Stimulated activated effector memory CD8-positive, alpha-beta T cell treated with anti-CD3 and anti-CD28 coated beads, Interleukin-12 subunit alpha, Interleukin-12 subunit beta, amount 100 ng/mL, for 72 hours (primary cell): ENCODE results near the gene PXDN.
"Not testable (repeated sequence)": the region's sequence is repeated elsewhere in the genome, so short reads cannot be mapped to it uniquely, and the experiment has no call there.

ENCODE experiments used
- ATAC-seq: fragments of 150-1000 bp; cut with Tn5 transposase; 2 replicates; pipeline ENCODE4 v1.10.0; 2021
- DNase-seq, 2 donors: peaks; one replicate each; pipeline ENCODE4 v3.0.0; 2021 to 2022; ENCODE audit warnings: low spot score in 2 of 2
- H3K27ac Mint-ChIP-seq: one replicate; pipeline ENCODE4 v1.8.0; 2022; ENCODE audit warnings: mild to moderate bottlenecking, mixed read lengths
- H3K36me3 Mint-ChIP-seq: one replicate; pipeline ENCODE4 v1.8.0; 2022; ENCODE audit warnings: mild to moderate bottlenecking, mixed read lengths
- H3K4me1 Mint-ChIP-seq: one replicate; pipeline ENCODE4 v1.8.0; 2022; ENCODE audit warnings: mixed read lengths
- H3K4me3 Mint-ChIP-seq: one replicate; pipeline ENCODE4 v1.8.0; 2022; ENCODE audit warnings: mild to moderate bottlenecking, mixed read lengths
- H3K9me3 Mint-ChIP-seq: one replicate; pipeline ENCODE4 v1.8.0; 2022; ENCODE audit warnings: mixed read lengths

The PXDN gene

DNA sequence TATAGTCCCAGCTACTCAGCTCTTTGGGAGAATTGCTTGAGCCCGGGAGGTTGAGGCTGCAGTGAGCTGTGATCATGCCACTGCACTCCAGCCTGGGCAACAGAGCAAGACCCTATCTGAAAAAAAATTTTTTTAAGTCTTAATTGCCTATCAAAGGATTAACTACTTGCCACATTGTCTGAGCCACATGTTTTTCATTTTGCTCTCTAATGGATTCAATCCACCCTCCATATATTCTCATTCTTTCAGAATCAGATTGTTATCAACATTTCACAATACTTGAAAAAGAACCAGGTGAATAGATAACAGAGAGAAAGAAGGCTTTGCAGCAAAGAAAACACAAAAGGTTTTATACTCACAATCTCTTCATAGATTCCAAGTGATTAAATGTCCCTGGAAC lies 61.0 kb downstream of the PXDN start:
- Mint-ChIP-seq H3K9me3 (peaks cover under 1% of the 10 kb centered on the region), H3K27ac (no peak overlapping the region), H3K4me3 (no peak overlapping the region), H3K36me3 (no peaks in the 10 kb centered on the region), H3K4me1 (no peaks in the 10 kb centered on the region)
- no peak for DNase-seq
- no peak for ATAC-seq

DNA sequence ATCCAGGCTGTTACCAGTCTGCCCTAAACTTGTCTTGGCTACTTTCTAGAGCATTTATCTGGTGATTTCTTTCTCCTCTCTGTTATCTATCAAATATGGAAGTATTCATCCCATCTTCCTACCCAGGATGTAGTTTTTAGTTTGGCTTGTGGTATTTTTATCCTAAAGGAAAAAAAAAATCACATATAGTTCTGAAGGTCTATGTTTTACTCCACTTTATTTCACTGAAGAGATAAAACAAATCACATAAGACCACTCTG lies 62.2 kb downstream of the PXDN start:
- Mint-ChIP-seq H3K27ac (no peak overlapping the region), H3K36me3 (no peaks in the 10 kb centered on the region), H3K4me3 (no peak overlapping the region), H3K9me3 (peaks cover 4% of the 10 kb centered on the region), H3K4me1 (no peaks in the 10 kb centered on the region)
- DNase-seq (no peak), ATAC-seq (no peak)

- Mint-ChIP-seq H3K36me3 (no peaks in the 10 kb centered on the region), H3K4me3 (no peak overlapping the region), H3K4me1 (no peaks in the 10 kb centered on the region), H3K27ac (no peak overlapping the region), H3K9me3 (peaks cover 4% of the 10 kb centered on the region)
- DNase-seq (no peak), ATAC-seq (no peak)
Observed at GRCh38 chr2:1681323-1682180, 62.8 kb downstream of the PXDN start.

GRCh38 chr2:1681017-1681318 lies 63.3 kb downstream of the PXDN start:
- no peaks in the 10 kb centered on the region for H3K36me3 Mint-ChIP-seq
- H3K4me1 Mint-ChIP-seq, result no peaks in the 10 kb centered on the region
- no peak overlapping the region for H3K27ac Mint-ChIP-seq
- no peak overlapping the region for H3K4me3 Mint-ChIP-seq
- peaks cover 4% of the 10 kb centered on the region for H3K9me3 Mint-ChIP-seq
- ATAC-seq (no peak), DNase-seq (no peak)

DNA sequence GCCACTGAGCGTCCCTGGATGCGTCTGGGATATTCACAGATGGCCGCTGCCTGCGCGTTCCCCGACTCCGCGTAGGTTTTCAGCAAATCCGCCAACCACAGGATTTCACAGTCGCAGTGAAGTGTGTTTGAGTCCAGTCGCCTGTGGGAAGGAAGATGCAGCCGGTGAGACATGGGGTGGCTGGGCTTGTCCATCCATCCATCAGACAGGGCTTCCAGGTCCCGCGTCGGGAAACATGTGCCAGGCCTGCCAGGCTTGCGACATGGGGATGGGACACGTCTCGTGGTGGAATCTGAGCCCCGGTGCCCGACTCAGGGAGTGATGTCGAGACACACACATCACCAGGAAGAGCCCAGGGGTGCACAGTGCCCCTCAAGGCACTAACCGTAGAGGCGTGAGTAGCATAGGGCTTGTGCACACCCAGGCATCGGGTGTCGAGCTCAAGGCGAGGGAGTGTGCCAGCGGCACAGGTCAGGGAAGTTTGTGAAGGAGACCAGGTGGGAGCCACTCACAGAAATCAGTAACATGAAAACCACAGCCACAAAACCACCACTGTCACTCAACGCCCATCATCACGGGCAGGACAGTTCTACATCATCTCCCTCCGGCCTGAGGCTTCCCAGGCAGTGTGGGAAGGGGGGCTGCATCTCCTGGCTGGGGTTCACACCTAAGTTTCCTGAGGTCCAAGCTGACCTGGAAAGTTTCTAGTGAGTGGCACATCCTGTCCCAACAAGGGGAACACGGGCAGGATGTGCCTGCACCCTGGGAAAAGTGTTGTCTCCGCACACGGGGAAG lies 63.9 kb downstream of the PXDN start:
- no peak for ATAC-seq
- H3K27ac Mint-ChIP-seq, result no peak overlapping the region
- H3K4me3 Mint-ChIP-seq, result no peak overlapping the region
- DNase-seq, result no peak
- H3K9me3 Mint-ChIP-seq, result peaks cover 4% of the 10 kb centered on the region
- H3K4me1 Mint-ChIP-seq, result no peaks in the 10 kb centered on the region
- no peaks in the 10 kb centered on the region for H3K36me3 Mint-ChIP-seq

GRCh38 chr2:1679488-1680039 lies 64.8 kb downstream of the PXDN start:
- H3K4me3 Mint-ChIP-seq, H3K36me3 Mint-ChIP-seq: not testable (repeated sequence)

GRCh38 chr2:1679065-1679464 lies 65.2 kb downstream of the PXDN start:
- not testable (repeated sequence) for H3K36me3 Mint-ChIP-seq, H3K27ac Mint-ChIP-seq, DNase-seq, H3K4me1 Mint-ChIP-seq, H3K9me3 Mint-ChIP-seq, H3K4me3 Mint-ChIP-seq, ATAC-seq

More at GRCh38 chr2:1679488-1680039, 64.8 kb downstream of the PXDN start:
- not testable (repeated sequence) for H3K9me3 Mint-ChIP-seq, DNase-seq, ATAC-seq, H3K4me1 Mint-ChIP-seq, H3K27ac Mint-ChIP-seq

- no peak for DNase-seq
- H3K4me1 Mint-ChIP-seq, result no peaks in the 10 kb centered on the region
- no peaks in the 10 kb centered on the region for H3K36me3 Mint-ChIP-seq
- no peak overlapping the region for H3K4me3 Mint-ChIP-seq
- ATAC-seq, result no peak
- H3K9me3 Mint-ChIP-seq, result peaks cover 4% of the 10 kb centered on the region
- H3K27ac Mint-ChIP-seq, result no peak overlapping the region
Observed at GRCh38 chr2:1678609-1679008, 65.7 kb downstream of the PXDN start.

GRCh38 chr2:1677821-1678165 lies 66.5 kb downstream of the PXDN start:
- H3K36me3 Mint-ChIP-seq, result no peaks in the 10 kb centered on the region
- no peaks in the 10 kb centered on the region for H3K4me1 Mint-ChIP-seq
- peaks cover 4% of the 10 kb centered on the region for H3K9me3 Mint-ChIP-seq
- H3K27ac Mint-ChIP-seq, result no peak overlapping the region
- H3K4me3 Mint-ChIP-seq, result no peak overlapping the region
- ATAC-seq (no peak), DNase-seq (no peak)

- no peak for ATAC-seq
- Mint-ChIP-seq H3K9me3 (peaks cover 4% of the 10 kb centered on the region), H3K4me3 (no peak overlapping the region), H3K4me1 (no peaks in the 10 kb centered on the region), H3K36me3 (no peaks in the 10 kb centered on the region), H3K27ac (no peak overlapping the region)
- DNase-seq, result no peak
Observed at GRCh38 chr2:1676913-1677820, 67.1 kb downstream of the PXDN start.

DNA sequence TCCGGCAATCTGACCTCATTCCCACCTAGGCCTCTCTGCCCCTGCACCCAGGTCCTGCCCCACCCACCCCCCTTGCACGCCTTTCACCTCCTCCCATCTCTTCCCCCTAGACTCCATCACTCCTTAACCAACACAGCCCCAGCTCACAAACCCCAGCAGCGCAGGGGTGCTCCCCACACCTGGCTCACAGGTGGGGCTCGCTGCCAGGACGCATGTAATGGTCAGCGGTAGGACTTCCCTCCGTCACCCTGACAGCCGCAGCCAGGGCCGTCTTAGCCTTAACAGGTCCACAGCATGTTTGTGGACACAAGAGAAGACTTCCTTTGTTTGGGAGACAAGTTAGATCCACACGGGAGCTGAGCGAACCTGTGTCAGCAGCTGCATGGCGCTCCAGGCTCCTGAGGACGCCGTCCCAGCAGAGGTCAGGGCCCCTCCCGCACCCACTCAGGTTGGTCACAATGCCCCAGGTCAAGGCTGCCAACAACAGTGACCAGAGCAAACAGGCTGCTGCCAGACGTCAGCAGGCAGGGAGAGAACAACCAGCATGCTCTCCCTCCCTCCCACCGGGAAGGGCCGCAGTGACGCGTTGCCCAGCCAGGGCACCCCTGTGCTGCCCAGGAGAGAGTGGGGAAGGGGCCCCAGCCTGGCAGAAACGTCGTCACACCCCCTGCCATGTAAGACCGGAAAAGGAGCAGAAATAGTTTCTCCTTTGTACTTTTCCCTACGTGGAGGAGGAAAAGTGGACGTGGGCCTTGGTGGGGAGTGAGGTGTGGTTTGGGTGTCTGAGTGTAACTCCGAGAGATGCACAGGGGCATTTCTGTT lies 68.0 kb downstream of the PXDN start:
- no peak for ATAC-seq
- Mint-ChIP-seq H3K36me3 (no peaks in the 10 kb centered on the region), H3K4me1 (no peaks in the 10 kb centered on the region), H3K9me3 (peaks cover 4% of the 10 kb centered on the region), H3K4me3 (no peak overlapping the region), H3K27ac (no peak overlapping the region)
- no peak for DNase-seq

DNA sequence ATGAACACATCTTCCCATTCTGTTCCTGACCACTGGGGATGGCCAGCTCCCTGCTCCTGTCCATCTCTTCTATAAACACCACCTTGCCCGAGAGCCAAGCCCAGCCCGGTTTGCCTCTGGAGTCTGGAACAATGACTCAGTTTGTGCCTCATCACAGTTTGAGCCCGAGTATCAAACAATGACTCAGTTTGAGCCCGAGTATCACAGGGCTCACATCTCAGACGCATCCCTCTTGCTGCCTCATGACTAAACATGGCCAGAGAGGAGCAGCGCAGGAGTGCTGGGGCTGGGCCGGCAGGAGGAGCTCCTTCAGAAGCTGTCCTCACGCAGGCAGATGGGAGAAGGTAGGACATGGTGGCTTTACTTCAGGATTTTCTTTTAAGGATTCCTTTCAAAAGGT lies 68.7 kb downstream of the PXDN start:
- Mint-ChIP-seq H3K9me3 (peaks cover 4% of the 10 kb centered on the region), H3K4me1 (no peaks in the 10 kb centered on the region), H3K36me3 (no peaks in the 10 kb centered on the region), H3K4me3 (no peak overlapping the region), H3K27ac (no peak overlapping the region)
- DNase-seq (no peak), ATAC-seq (no peak)

GRCh38 chr2:1674766-1675397 lies 69.4 kb downstream of the PXDN start:
- H3K4me1 Mint-ChIP-seq, result no peaks in the 10 kb centered on the region

GRCh38 chr2:1674276-1674675 lies 70.0 kb downstream of the PXDN start:
- Mint-ChIP-seq H3K9me3 (peaks cover 4% of the 10 kb centered on the region), H3K36me3 (no peaks in the 10 kb centered on the region), H3K4me3 (no peak overlapping the region), H3K4me1 (no peaks in the 10 kb centered on the region), H3K27ac (no peak overlapping the region)
- no peak for DNase-seq
- no peak for ATAC-seq

More at GRCh38 chr2:1674766-1675397, 69.4 kb downstream of the PXDN start:
- DNase-seq, result no peak
- H3K4me3 Mint-ChIP-seq, result no peak overlapping the region
- H3K27ac Mint-ChIP-seq, result no peak overlapping the region
- ATAC-seq, result no peak
- peaks cover 4% of the 10 kb centered on the region for H3K9me3 Mint-ChIP-seq
- H3K36me3 Mint-ChIP-seq, result no peaks in the 10 kb centered on the region
